Measurements from ENCODE around the gene GYPE.
"Not testable (repeated sequence)": the region's sequence is repeated elsewhere in the genome, so short reads cannot be mapped to it uniquely, and the experiment has no call there.

Gene GYPE

DNA sequence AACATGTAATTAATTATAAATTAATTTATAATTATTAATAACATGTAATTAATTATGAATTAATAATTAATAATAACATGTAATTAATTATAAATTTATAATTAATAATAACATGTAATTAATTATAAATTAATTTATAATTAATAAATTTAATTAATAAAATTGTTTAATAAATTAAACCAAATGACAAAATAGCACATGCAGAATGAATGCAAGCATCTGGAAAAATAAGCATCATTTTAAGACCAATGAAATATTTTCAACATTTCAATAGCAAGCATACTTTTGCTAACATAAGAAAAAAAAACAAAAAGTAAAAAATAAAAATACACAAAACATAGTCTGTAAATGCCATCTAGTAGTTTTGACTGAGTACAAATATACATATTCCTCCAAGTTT, 21.8 kb downstream of the GYPE start:
- TF ChIP-seq, protein P1, sequence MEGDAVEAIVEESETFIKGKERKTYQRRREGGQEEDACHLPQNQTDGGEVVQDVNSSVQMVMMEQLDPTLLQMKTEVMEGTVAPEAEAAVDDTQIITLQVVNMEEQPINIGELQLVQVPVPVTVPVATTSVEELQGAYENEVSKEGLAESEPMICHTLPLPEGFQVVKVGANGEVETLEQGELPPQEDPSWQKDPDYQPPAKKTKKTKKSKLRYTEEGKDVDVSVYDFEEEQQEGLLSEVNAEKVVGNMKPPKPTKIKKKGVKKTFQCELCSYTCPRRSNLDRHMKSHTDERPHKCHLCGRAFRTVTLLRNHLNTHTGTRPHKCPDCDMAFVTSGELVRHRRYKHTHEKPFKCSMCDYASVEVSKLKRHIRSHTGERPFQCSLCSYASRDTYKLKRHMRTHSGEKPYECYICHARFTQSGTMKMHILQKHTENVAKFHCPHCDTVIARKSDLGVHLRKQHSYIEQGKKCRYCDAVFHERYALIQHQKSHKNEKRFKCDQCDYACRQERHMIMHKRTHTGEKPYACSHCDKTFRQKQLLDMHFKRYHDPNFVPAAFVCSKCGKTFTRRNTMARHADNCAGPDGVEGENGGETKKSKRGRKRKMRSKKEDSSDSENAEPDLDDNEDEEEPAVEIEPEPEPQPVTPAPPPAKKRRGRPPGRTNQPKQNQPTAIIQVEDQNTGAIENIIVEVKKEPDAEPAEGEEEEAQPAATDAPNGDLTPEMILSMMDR (IDR thresholded peaks at IDR 0.05; ENCODE audit: extremely low read depth, missing control alignments) = no peak
- DNase-seq (ENCODE audit: low spot score) = no peak

DNA sequence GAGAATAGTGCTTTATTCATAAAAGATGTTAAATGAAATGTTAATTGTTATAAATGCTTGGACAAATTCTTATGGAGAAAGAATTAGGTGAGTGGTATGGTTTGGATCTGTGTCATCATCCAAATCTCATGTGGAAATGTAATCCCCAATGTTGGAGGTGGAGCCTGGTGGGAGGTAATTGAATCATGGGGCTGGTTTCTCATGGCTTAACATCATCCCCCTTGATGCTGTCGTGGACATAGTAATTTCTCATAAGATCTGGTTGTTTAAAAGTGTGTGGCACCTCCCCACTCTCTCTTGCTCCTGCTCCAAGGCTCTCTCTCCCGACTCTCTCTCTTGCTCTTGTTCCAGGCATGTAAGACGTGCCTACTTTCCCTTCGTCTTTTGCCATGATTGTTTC, 22.5 kb downstream of the GYPE start:
- DNase-seq (ENCODE audit: low spot score) = no peak
- TF ChIP-seq, protein P1 (IDR thresholded peaks at IDR 0.05; ENCODE audit: extremely low read depth, missing control alignments) = no peak

DNA sequence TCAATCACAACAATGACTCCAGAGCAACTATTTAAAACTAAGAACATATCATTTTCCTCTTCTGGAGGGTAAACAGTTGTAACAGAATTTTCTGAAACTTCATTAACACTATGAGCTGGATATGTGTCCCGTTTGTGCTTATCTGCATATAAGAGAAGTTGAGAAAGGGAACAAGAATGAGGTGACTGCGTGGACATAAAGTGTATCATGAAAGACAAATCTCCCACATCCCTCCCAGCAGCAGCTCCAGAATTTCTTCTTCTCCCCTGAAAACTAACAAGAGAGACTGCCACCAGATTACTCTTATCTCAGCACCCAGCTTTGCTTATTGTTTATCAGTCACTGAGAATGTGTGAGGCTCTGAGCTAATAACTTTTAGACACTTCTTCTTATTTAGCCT, 25.8 kb downstream of the GYPE start:
- DNase-seq (ENCODE audit: low spot score) = not testable (repeated sequence)

DNA sequence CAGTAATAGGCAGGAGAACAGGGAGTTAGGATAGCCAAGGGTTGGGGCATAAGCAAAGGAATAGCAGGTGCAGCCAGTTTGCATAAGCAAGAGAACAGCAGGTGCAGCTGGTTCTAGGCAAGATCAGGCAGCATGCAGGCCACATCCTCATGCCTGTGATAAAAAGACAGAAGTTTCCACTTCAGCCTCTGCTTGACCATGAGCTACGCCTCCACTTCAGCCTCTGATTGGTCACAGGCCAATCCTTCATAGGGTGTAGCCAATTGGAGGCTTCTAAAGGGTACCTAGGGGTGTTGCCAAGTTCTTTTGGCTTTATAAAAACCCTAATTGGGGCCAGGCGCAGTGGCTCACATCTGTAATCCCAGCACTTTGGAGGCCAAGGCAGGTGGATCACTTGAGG, 30.0 kb downstream of the GYPE start:
- DNase-seq (ENCODE audit: low spot score) = not testable (repeated sequence)

DNA sequence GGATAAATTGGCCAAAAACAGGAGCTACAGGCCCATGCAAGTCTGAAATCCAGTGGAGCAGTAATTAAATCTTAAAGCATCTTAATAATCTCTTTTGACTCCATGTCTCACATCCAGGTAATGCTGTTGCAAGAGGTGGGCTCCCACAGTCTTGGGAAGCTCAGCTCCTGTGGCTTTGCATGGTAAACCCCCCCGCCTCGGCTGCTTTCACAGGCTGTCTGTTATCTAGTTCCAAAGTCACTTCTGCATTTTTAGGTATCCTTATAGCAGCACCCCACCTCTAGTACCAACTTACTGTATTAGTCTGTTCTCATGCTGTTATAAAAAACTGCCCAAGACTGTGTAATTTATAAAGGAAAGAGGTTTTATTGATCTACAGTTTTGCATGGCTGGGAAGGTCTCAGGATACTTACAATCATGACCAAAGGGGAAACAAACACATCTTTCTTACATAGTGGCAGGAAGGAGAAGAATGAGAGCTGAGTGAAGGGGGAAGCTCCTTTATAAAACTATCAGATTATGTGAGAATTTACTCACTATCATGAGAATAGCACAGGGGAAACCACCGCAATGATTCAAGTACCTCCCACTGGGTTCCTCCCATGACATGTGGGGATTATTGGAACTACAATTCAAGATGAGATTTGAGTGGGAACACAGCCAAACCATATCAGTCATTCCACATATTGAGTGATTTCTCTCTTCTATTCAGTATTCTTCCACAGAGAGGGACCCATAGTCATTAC, 34.7 kb downstream of the GYPE start:
- DNase-seq (ENCODE audit: low spot score) = not testable (repeated sequence)

DNA sequence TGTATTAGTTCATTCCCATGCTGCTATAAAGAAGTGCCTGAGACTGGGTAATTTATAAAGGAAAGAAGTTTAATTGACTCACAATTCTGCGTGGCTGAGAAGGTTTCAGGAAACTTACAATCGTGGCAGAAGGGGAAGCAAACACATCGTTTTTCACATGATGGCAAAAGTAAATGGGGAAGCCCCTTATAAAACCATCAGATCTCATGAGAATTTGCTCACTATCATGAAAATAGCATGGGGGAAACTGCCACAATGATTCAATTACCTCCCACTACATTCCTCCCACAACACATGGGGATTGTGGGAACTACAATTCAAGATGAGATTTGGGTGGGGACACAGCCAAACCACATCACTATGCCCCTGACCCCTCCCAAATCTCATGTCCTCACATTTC, 35.4 kb downstream of the GYPE start:
- DNase-seq (ENCODE audit: low spot score) = not testable (repeated sequence)

DNA sequence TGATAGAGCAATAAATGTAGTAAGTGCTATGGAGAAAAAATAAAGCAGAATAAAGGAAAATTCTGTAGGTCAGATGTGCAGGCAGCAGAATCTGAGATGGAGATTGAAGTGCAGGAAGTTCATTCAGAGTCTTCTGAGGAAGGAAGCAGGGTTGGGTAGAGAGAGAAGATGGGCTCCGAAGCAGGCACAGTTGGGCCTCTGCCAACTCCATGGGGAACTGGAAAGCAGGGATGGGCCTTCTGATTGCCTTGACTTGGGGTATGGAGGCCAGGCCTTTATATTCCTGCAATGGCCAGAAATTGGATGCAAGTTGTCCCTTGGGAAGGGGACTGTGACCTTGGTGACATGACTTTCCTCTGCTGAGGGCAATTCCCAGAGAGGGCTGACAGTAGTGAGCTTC, 42.6 kb downstream of the GYPE start:
- not testable (repeated sequence) for DNase-seq (ENCODE audit: low spot score)

DNA sequence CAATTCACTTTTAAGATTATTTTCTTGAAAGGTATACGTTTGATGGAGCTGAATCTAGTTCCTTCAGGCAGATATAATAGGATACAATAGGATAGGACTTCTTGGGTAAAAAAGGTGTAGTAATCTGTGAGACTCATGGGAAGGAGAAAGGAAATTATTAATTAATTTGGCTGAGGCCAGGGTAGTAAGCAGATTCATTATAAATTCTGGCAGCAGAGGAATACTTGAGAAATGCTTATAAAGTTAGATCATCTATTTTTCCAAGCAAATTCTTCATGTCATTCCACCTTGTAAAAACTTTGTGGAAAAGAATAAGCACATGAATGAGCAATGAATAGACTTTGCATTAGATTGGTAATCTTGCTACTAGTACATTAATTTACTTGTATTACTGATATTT, 46.9 kb downstream of the GYPE start:
- TF ChIP-seq, protein P1 (IDR thresholded peaks at IDR 0.05; ENCODE audit: extremely low read depth, missing control alignments) = no peak
- no peak for DNase-seq (ENCODE audit: low spot score)

DNA sequence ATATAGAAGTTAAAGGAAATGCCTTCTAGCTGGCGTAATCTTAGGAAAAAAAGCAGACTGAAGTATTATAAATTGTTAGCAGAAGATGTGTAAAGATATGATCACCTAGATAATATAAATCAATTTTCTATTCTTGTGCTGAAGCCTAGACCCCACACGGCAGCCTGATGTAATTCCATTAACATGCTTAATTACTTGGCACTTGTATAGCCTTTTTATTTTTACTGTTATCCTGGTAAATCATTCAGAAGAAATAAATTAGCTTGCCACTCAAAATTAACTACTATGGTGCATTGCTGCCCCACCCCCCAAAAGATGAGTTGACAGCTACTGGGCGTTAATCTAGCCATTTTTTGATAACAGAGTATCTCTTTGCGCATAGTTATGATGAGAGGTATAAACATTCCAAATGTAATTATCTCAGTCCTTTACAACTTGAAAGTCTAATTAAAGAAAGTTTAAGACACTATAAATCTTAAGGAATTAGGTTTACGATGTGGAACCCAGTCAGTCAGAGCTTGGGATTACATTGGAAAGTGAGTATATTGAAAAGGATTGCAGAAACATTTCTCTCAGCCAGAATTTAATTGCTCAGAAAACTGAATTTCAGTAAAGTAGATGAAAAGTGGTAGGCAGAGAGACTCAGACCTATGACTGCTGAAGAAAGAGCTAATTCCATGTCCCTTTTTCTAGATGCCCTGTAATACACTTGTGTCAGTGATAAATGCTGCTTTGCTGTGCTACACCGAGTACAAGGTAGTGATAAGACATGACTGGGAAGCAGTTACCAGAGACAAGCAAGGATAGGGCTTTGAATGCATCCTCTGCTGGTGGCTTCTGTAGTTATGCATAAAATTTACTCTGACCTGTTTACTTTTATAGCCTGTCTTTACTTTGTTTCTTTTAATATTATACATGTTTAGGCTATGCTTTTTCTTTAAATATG, 47.7 kb downstream of the GYPE start:
- DNase-seq (ENCODE audit: low spot score) = not testable (repeated sequence)

DNA sequence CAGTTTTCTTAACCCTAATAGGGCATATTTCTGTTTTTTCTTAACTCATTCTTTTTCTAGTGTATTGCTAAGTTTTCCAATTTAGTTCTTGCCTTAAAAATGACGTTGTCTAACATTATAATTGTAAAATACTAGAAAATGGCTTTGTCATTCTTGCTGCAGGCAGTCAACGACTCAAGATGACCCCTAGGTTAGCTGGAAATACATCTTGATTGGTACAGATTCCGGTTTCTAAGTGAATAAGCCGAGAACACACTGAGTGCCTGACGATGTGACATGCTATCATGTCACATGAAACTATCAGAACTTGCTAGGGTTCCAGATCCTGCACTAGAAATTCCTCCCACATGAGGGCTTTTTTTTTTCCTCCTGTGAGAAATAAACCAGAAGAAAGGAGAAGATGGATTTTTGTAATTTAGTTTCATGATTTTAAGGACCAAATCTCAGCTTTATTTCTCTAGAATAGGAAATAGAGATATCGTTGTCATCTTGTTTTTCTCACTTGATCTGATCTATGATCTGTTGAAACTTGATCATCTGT, 49.3 kb downstream of the GYPE start:
- DNase-seq (ENCODE audit: low spot score) = not testable (repeated sequence)

DNA sequence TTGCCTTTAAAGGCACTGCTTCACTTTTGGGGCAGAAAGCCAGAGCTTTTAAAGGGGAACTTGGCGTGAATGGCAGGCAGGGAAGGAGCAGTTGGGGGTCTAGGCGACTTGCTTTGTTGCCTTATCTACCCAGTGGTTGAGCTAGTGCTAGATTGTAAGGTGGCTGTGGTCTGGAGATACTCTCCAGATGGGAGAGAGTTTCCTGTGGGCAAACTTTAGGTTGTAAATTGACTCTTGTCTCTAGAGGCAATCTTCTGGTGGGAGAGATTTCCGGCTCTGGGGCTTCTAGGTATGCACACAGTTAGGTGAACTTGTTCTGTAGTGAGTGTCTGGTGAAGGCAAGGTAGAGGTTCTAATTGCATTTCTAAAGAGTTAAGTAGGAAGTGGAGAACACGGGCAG, 50.7 kb downstream of the GYPE start:
- DNase-seq (ENCODE audit: low spot score) = not testable (repeated sequence)

DNA sequence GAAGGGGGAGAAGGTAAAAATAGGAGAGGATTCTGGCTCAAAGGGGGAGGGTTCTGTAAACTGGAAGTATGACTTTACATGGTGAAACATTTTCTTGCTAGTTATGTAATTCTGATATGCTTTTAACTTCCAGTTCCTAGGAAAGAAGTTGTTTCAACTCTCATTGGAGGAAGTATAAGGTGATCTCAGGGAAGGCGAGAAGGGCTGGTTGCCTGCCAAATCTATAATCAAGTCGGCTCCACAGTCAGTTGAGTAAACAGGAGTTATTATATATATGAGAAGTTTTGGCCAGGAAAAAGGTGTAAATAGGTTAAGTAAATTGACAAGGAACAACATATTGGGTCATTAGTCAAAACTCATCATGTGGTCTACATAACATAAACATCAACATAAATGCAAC, 56.1 kb downstream of the GYPE start:
- DNase-seq (ENCODE audit: low spot score) = not testable (repeated sequence)

DNA sequence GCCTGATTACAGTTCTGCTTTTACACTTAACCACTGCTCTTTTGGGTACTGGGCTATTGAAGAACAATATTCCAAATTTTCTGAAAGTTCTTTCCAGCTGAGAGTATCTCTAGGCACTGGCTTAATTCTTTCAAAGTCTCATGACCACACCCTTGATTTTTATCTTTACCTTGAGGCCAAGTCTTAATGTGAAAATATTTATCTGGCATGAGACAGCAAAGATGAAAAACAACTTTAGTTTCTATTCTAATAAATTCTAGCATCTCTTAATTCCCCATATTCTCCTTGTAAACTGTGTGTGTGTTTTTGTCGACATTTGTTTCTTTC, 61.9 kb downstream of the GYPE start:
- not testable (repeated sequence) for DNase-seq (ENCODE audit: low spot score)

DNA sequence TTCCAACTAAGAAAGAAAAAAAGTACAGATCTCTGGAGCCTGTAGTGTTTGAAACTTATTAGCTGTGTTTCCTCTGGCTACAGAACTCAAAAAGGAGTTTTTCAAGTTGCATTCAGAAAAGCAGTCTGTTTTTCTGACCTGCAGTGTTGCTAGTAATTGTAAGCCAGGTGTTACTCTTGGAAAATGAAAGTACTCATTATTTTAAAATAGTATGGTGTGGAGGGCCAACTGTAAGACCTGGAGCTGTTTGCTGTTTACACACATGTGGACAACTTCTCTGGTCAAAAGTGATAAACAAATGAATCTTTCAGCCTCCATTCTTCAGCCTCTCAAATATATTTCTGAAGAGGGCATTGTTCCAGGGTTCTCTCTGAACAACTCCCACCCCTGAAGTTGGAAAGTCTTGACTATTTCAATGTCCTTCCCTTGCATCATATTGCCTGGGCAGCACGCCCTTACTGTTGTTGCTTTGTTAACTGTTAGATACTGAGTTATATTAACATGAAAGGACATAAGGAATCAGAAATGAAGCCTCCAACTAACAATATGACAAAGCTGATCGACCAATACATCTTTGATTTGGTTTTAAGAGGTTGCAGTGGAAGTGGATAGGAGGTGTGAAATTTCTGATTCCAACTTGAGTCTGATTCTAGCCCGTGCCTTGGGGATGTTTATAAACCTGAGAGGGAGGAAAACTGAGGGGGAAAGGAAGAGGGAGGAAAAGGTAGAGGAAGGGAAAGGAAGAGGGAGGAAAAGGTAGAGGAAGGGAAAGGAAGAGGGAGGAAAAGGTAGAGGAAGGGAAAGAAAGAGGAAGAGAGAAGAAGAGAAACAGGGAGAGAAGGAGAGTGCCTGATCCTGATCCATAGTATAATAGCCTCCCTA, 62.5 kb downstream of the GYPE start:
- not testable (repeated sequence) for DNase-seq (ENCODE audit: low spot score)

DNA sequence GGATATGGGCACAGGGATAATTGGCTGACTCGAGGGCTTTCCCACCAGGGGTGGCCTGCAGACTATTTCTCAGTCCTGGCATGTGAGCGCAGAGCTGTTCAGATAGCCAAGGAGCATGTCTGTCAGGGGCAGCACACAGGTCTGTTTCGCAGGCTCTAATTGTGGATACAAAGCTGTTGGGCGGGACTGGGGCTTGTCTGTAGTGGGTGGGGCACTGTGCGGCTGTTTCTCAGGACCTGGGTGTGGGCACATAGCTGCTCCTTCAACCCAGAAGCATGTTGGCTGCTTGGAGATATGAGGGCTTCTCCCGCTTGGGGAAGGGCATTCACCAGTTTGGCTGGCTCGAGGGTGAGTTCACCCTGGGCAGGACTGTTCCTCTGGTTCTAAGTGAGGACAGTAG, 65.9 kb downstream of the GYPE start:
- not testable (repeated sequence) for DNase-seq (ENCODE audit: low spot score)

DNA sequence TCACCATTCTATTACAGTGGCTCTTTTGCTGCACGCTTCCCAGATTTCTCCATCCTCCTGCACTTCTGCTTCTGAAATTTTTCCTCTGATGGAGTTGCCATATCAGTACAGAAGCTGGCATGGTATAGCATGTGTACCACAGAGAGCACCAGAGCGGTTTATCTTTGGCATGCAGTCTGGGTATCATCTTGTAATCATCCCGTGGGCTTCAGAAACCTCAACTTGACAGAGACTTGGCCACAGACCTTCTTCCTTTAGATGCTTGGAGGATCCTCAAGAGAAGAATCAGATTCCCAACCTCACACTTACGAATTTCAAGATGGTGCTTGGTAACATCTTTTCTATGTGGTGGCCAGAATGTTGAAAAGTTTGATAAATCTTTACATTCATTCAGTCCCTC, 71.2 kb downstream of the GYPE start:
- not testable (repeated sequence) for DNase-seq (ENCODE audit: low spot score)

DNA sequence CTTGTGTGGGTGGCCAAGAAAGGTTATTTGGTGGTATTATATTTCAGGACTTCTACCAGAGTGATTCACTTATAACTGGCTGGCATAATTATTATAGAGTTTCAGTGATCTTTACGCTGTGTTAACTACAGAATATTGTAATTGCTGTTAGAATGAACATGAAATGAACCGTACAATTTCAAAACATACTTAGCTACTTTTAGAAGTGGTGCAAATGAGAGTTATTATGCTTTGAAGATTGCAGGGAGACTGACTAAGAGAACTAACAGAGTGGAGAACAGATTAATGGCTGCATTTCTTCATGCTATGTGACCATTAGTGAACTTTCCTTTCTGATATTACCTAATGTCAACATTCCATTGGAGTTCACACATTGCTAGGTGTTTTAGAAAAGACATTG, 71.7 kb downstream of the GYPE start:
- DNase-seq (ENCODE audit: low spot score) = not testable (repeated sequence)
